HUES6 (cell line): ENCODE data around the gene TMIGD2.
"Not testable (repeated sequence)": the region's sequence is repeated elsewhere in the genome, so short reads cannot be mapped to it uniquely, and the experiment has no call there.

Source experiments
- H3K27ac ChIP-seq: 2 replicates; pipeline ENCODE4 v1.7.0; 2013; ENCODE audit warnings: low read depth, mild to moderate bottlenecking, low read length, inconsistent platforms
- H3K27me3 ChIP-seq: 2 replicates; pipeline ENCODE4 v1.6.1; 2013; ENCODE audit warnings: low read length; ENCODE audit not compliant: control insufficient read depth, insufficient read depth
- H3K36me3 ChIP-seq: 2 replicates; pipeline ENCODE4 v1.6.1; 2013; ENCODE audit warnings: low read length; ENCODE audit not compliant: control insufficient read depth, insufficient read depth
- H3K4me1 ChIP-seq: 2 replicates; pipeline ENCODE4 v1.6.1; 2013; ENCODE audit warnings: low read length; ENCODE audit not compliant: control insufficient read depth, insufficient read depth
- H3K4me3 ChIP-seq: 2 replicates; pipeline ENCODE4 v1.5.1; 2013; ENCODE audit warnings: low read depth, low read length
- H3K9ac ChIP-seq: one replicate; pipeline ENCODE4 v1.6.1; 2013; ENCODE audit warnings: mild to moderate bottlenecking, low read length
- H3K9me3 ChIP-seq: 2 replicates; pipeline ENCODE4 v1.6.1; 2013; ENCODE audit warnings: low read depth, low read length; ENCODE audit not compliant: control insufficient read depth, insufficient read depth

TMIGD2 gene, protein sequence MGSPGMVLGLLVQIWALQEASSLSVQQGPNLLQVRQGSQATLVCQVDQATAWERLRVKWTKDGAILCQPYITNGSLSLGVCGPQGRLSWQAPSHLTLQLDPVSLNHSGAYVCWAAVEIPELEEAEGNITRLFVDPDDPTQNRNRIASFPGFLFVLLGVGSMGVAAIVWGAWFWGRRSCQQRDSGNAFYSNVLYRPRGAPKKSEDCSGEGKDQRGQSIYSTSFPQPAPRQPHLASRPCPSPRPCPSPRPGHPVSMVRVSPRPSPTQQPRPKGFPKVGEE

GRCh38 chr19:4302243-4302640 lies at the start of gene TMIGD2:
Gene TMIGD2, minus strand, starts transcription at chr19:4302389. Its CDS starts 4 bp downstream, at chr19:4302385.
- Histone ChIP-seq H3K9ac (no peak within 1 kb of the TSS), H3K9me3 (no peaks in the 10 kb centered on the region), H3K4me1 (peaks cover 15% of the 10 kb centered on the region; the same call in 1 of the 2 replicates), H3K27ac (no peak within 1 kb of the TSS), H3K4me3 (no peak within 1 kb of the TSS), H3K27me3 (no peaks in the 10 kb centered on the region), H3K36me3 (peaks cover 3% of the 10 kb centered on the region; the same call in 1 of the 2 replicates)

DNA sequence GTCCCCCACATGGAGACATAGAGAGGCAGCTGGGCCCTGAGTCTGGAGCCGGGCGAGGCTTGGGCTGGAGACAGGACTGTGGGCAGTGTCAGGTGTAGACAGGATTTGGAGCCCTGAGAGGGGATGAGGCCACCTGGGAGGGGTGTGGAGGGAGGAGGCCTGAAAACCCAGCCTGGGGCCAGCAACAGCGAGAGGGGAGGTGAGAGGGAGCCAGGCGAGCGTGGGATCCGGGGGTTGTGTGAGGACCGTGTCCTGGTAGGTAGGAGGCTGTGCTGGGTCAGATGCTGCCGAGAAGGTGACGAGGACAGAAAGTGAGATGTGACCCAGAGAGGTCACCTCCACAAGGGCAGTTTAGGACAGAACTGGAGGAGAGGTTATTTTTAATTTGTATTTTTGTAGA lies 48.5 kb upstream of the TMIGD2 start:
- no peaks in the 10 kb centered on the region for H3K4me1 ChIP-seq
- H3K9me3 ChIP-seq: no peaks in the 10 kb centered on the region
- no peak overlapping the region for H3K4me3 ChIP-seq
- H3K27ac ChIP-seq: no peak overlapping the region
- H3K27me3 ChIP-seq: no peaks in the 10 kb centered on the region
- H3K9ac ChIP-seq: no peak overlapping the region
- peaks cover 32% of the 10 kb centered on the region for H3K36me3 ChIP-seq

- no peak overlapping the region for H3K27ac ChIP-seq
- H3K4me1 ChIP-seq: no peaks in the 10 kb centered on the region
Observed at GRCh38 chr19:4350111-4350510, 47.9 kb upstream of the TMIGD2 start.

GRCh38 chr19:4349225-4349624 lies 47.0 kb upstream of the TMIGD2 start:
- H3K9ac ChIP-seq, H3K27ac ChIP-seq, H3K4me1 ChIP-seq, H3K9me3 ChIP-seq, H3K27me3 ChIP-seq, H3K4me3 ChIP-seq: not testable (repeated sequence)
- H3K36me3 ChIP-seq: peaks cover 31% of the 10 kb centered on the region

More at GRCh38 chr19:4350111-4350510, 47.9 kb upstream of the TMIGD2 start:
- H3K9me3 ChIP-seq: no peaks in the 10 kb centered on the region
- H3K9ac ChIP-seq: no peak overlapping the region
- peaks cover 37% of the 10 kb centered on the region for H3K36me3 ChIP-seq
- no peaks in the 10 kb centered on the region for H3K27me3 ChIP-seq
- no peak overlapping the region for H3K4me3 ChIP-seq

- H3K4me3 ChIP-seq: no peak overlapping the region
- H3K9ac ChIP-seq: no peak overlapping the region
- no peak overlapping the region for H3K27ac ChIP-seq
- peaks cover 26% of the 10 kb centered on the region for H3K36me3 ChIP-seq
- H3K4me1 ChIP-seq: 0 out of 2 replicates have a peak, but pooled peaks cover 4% of the 10 kb centered on the region
- no peaks in the 10 kb centered on the region for H3K9me3 ChIP-seq
- H3K27me3 ChIP-seq: no peaks in the 10 kb centered on the region
Observed at GRCh38 chr19:4347521-4347920, 45.3 kb upstream of the TMIGD2 start.

DNA sequence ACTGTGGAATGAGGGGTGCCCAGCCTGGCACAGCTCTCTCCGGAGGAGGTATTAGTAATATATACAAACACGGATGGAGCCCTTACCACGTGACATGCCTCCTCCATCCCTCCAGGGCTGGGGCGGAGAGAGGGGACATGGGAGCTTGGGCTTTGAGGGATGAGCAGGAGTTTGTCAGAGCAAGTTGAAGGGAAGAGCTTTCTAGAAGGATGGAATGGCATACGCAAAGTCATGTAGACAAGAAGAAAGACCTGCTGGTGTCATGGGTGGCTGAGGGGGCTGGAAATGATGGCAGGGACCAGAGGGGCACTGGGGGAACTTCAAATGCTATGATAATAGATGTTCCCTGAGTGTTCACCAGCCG lies 43.8 kb upstream of the TMIGD2 start:
- Histone ChIP-seq H3K27ac (no peak overlapping the region), H3K27me3 (no peaks in the 10 kb centered on the region), H3K9ac (no peak overlapping the region), H3K9me3 (no peaks in the 10 kb centered on the region), H3K36me3 (peaks cover 26% of the 10 kb centered on the region), H3K4me1 (peaks cover 4% of the 10 kb centered on the region; the same call in 1 of the 2 replicates), H3K4me3 (no peak overlapping the region)

- no peaks in the 10 kb centered on the region for H3K9me3 ChIP-seq
- peaks cover 22% of the 10 kb centered on the region for H3K36me3 ChIP-seq
- no peak overlapping the region for H3K27ac ChIP-seq
- H3K4me1 ChIP-seq: peaks cover 4% of the 10 kb centered on the region; the same call in 1 of the 2 replicates
- no peak overlapping the region for H3K9ac ChIP-seq
- no peaks in the 10 kb centered on the region for H3K27me3 ChIP-seq
- no peak overlapping the region for H3K4me3 ChIP-seq
Observed at GRCh38 chr19:4345342-4346019, 43.3 kb upstream of the TMIGD2 start.

- Histone ChIP-seq H3K27ac (peak within 1 kb of the TSS; percentile 86), H3K4me3 (peak within 1 kb of the TSS; percentile 85), H3K9ac (peak within 1 kb of the TSS; percentile 84), H3K36me3 (peaks cover 14% of the 10 kb centered on the region), H3K4me1 (peaks cover 5% of the 10 kb centered on the region; the same call in 1 of the 2 replicates), H3K9me3 (no peaks in the 10 kb centered on the region), H3K27me3 (no peaks in the 10 kb centered on the region)
Observed at GRCh38 chr19:4343370-4344307, 41.5 kb upstream of the TMIGD2 start, which contains the start of gene MPND. Gene MPND, plus strand, starts transcription at chr19:4343562. Its CDS starts 32 bp downstream, at chr19:4343594.

DNA sequence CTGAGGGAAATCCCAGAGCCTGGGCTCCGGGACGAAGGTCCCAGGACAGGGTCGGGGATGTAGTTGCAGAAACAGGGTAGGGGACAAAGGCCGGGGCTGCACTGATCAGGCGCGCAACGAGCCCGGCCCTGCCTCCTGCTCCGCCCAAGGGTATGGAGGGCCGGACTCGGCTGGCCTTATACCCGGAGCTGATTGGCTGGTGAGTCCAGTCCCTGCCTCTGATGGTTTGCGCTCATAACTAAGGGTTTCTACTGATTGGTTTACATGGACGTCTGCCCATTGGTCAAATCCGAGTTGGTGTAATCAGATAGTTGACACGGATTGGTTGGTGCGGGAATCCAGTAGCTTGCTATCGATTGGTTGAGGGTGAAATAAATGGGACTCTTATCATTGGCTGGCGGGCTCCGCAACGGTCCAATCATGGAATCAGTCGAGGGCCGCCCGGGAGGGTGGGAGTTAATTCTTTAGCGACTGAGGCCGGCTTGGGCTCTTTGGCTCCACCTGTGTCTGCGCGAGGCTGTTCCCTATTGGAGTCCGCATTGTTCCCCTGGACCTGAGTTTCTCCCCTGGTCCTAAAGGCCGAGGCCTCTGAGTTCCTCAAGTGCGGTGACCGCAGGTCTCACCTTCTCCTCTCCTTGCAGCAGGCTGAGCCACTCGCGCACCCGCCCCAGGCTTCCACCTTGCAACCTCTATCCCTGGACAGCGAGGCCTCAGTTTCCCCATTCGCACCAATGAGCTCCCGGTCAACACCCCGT lies 40.6 kb upstream of the TMIGD2 start:
- H3K4me3 ChIP-seq: peak overlapping the region; percentile 85
- H3K4me1 ChIP-seq: peaks cover 12% of the 10 kb centered on the region
- peak overlapping the region; percentile 84 for H3K9ac ChIP-seq
- H3K9me3 ChIP-seq: no peaks in the 10 kb centered on the region
- peaks cover 14% of the 10 kb centered on the region for H3K36me3 ChIP-seq
- H3K27ac ChIP-seq: peak overlapping the region; percentile 86
- H3K27me3 ChIP-seq: no peaks in the 10 kb centered on the region

- Histone ChIP-seq H3K27me3 (no peaks in the 10 kb centered on the region), H3K4me1 (peaks cover 13% of the 10 kb centered on the region), H3K36me3 (peaks cover 10% of the 10 kb centered on the region), H3K9ac (peak overlapping the region; percentile 84), H3K9me3 (no peaks in the 10 kb centered on the region), H3K4me3 (peak overlapping the region; percentile 78), H3K27ac (peak overlapping the region; percentile 86)
Observed at GRCh38 chr19:4342314-4342614, 40.1 kb upstream of the TMIGD2 start.
